ENCODE data around the gene MAPK8IP1. TPM values are rescaled to one million over a fixed set of nuclear protein-coding genes. Genes with fewer than 3 reads are reported as not detected.

MAPK8IP1 gene
- total RNA-seq, 2 donors from 2014 or later: 9.5 to 10.4 TPM

GRCh38 chr11:45880772-45881570 lies 4.5 kb upstream of the MAPK8IP1 start:
- no peak for ATAC-seq (ENCODE audit: insufficient number of reproducible peaks, low FRiP score, low read depth)
- TF ChIP-seq CTCF (IDR thresholded peaks at IDR 0.05): no peak
- no peak overlapping the region for H3K4me3 ChIP-seq

DNA sequence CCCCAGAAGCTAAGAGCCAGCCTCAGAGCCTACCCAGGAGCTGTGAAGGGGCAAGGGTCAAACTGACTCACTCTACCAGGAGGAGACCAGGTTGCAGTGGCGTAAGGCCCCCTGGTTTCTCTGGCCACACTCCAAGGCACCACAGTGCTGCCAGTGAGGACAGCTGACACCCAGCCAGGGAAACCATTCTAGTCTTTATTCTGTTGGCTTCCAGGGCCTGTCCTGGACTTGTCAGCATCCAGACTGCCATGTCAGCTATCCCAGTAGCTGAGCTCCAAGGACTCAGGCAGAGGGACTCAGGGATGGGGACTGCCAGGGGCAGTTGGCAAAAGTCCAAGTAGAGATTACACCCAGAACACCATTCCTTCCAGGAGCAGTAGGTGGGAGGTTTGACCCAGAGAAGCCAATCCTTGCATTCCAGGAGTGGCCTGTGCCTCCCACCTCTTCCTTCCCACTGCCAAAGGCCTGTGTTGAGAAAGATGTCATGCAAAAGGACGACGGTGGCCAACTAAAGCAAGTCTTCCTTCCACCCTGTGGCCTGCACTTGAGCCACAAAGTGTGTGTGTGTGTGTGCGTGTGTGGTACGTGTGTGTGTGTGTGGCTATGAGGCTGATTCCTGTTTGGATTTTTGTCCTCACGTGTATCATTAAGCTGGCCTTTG lies 3.6 kb upstream of the MAPK8IP1 start:
- Histone ChIP-seq H3K36me3 (peaks cover 44% of the 10 kb centered on the region), H3K4me3 (no peak overlapping the region)

More at GRCh38 chr11:45880772-45881570, 4.5 kb upstream of the MAPK8IP1 start:
- no peaks in the 10 kb centered on the region for H3K9me3 ChIP-seq
- H3K4me1 ChIP-seq (ENCODE audit: control insufficient read depth in 1 of 2, low read depth in 2 of 2): peaks cover 4 to 6% of the 10 kb centered on the region in 2 donors
- peaks cover 52% of the 10 kb centered on the region for H3K36me3 ChIP-seq
- H3K27ac ChIP-seq: no peak overlapping the region
- no peaks in the 10 kb centered on the region for H3K27me3 ChIP-seq (replicated peaks; ENCODE audit: insufficient read depth)
- no peak for DNase-seq (ENCODE audit: low spot score)

GRCh38 chr11:45884596-45885185 lies 760 bp upstream of the MAPK8IP1 start:
- Histone ChIP-seq H3K9me3 (no peaks in the 10 kb centered on the region), H3K4me3 (no peak overlapping the region), H3K36me3 (peaks cover 25% of the 10 kb centered on the region), H3K27ac (no peak overlapping the region), H3K4me1 (ENCODE audit: control insufficient read depth in 1 of 2, low read depth in 2 of 2) (peaks cover 6% of the 10 kb centered on the region in 2 donors), H3K27me3 (replicated peaks; ENCODE audit: insufficient read depth) (no peaks in the 10 kb centered on the region)
- DNase-seq (ENCODE audit: low spot score) (no peak), ATAC-seq (ENCODE audit: insufficient number of reproducible peaks, low FRiP score, low read depth) (no peak)
- no peak for TF ChIP-seq CTCF (IDR thresholded peaks at IDR 0.05)

More for the DNA sequence above, 3.6 kb upstream of the MAPK8IP1 start:
- ATAC-seq (ENCODE audit: insufficient number of reproducible peaks, low FRiP score, low read depth) (no peak), DNase-seq (ENCODE audit: low spot score) (no peak)
- Histone ChIP-seq H3K27me3 (replicated peaks; ENCODE audit: insufficient read depth) (no peaks in the 10 kb centered on the region), H3K27ac (no peak overlapping the region), H3K9me3 (no peaks in the 10 kb centered on the region), H3K4me1 (ENCODE audit: control insufficient read depth in 1 of 2, low read depth in 2 of 2) (peaks cover 6% of the 10 kb centered on the region in 2 donors)
- no peak for TF ChIP-seq CTCF (IDR thresholded peaks at IDR 0.05)

DNA sequence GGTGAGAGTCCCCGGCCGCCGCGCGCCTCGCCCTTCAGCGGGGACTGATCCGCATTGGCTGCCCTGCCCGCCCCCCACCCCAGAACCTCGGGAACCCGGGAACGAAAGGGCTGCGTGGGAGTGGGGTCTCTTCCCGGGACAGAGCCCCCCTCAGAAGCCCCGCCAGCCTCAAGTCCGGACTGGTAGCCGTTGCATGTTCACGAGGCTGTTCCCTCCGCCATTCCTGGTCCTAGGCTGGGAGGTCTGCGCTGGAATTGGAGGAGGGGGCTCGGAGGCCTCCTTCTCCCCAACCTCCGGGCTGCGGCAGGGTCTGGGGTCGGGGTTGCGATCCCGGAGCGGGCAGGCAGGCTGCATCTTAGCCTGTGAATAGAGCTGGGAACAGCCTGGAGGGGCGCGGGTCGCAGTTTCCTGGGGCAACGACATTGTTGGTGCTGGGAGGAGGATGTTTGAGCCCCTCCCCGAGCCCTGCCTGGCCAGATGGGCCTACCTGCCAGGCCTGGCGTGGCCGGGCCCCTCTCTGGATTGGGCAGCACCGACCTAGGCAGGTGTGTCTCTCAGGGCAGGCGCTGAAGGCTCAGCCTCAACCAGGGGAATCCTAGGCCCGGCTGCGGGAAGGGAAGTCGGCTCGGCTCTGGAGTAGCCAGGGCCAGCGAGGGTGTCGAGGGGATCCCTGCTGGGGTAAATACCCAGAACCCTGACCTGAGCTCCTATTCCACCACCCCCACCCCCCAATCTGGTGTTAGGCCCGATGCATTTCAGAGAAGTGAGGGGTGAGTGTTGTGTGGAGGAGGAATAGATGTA lies 670 bp downstream of the MAPK8IP1 start:
- no peaks in the 10 kb centered on the region for H3K27me3 ChIP-seq (replicated peaks; ENCODE audit: insufficient read depth)
- ATAC-seq (ENCODE audit: insufficient number of reproducible peaks, low FRiP score, low read depth): no peak
- H3K4me3 ChIP-seq: peak overlapping the region; percentile 70
- H3K9me3 ChIP-seq: no peaks in the 10 kb centered on the region
- H3K4me1 ChIP-seq (ENCODE audit: control insufficient read depth in 1 of 2, low read depth in 2 of 2): peaks cover 6% of the 10 kb centered on the region in 2 donors
- no peak overlapping the region for H3K27ac ChIP-seq
- no peak for DNase-seq (ENCODE audit: low spot score)
- H3K36me3 ChIP-seq: peaks cover 13% of the 10 kb centered on the region
- no peak for TF ChIP-seq CTCF (IDR thresholded peaks at IDR 0.05)
